ENCODE measurements around the gene MPPED2. TPM values are rescaled to one million over a fixed set of nuclear protein-coding genes. Genes with fewer than 3 reads are reported as not detected.

Gene MPPED2
- total RNA-seq, 1 donor, result 5.1 TPM

DNA sequence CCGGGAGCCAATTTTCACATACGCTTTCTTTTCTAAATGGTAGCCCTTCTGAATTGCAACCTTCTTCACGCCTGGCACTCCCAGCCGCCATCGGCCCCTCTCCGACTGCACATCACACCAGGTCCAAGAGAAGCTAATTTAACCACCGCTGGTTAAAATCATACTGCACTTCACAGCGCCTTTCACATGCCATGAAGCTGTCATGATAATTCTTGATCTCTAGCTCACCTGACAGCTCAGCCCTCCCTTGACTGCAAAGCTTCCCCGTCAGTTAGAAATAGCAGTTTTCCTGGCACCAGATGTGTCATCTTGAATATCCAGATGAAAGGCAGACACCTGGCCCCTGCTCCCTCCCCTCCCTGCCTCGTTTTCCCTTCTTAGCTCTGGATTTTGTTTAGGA, 161.8 kb downstream of the MPPED2 start:
- no peak for DNase-seq (ENCODE audit: low read depth in 2 of 3, low spot score in 2 of 3)

DNA sequence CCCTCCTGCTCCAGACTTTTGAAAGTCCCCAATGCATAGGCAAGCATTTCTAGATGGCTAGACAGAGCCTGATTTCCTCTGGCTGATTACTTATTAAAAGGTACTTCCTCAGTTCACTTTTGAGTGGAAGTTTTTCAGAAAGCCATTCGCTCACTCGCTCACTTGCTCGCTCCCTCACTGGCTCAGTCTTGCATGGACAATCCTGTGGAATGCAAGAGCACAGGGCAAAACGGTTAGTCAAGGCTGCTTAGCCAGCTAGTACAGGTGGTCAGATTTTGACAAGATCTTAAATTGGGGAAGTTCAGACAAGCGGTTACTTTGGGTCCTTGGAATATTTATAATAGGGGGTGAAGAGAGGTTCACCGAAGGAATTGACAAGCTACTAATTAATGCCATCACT, 162.3 kb downstream of the MPPED2 start:
- no peak for DNase-seq (ENCODE audit: low read depth in 2 of 3, low spot score in 2 of 3)

DNA sequence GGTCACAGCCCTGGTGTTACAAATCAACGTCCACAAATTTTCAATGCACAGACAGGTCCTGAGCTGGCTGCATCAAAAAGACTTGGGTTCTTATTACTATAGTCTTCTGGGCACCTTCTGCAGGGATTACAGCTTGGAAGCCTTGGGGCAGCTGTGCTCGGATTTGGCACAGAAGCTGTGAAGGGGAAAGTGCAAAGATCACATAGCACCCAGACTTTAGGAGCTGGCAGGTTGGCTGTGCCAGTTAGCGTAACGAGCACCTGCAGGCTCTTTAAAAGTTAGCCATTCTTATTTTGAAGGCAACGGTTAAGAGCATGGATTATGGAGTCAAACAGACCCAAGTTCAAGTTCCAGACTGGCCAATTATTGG, 162.9 kb downstream of the MPPED2 start:
- no peak for DNase-seq (ENCODE audit: low read depth in 2 of 3, low spot score in 2 of 3)

DNA sequence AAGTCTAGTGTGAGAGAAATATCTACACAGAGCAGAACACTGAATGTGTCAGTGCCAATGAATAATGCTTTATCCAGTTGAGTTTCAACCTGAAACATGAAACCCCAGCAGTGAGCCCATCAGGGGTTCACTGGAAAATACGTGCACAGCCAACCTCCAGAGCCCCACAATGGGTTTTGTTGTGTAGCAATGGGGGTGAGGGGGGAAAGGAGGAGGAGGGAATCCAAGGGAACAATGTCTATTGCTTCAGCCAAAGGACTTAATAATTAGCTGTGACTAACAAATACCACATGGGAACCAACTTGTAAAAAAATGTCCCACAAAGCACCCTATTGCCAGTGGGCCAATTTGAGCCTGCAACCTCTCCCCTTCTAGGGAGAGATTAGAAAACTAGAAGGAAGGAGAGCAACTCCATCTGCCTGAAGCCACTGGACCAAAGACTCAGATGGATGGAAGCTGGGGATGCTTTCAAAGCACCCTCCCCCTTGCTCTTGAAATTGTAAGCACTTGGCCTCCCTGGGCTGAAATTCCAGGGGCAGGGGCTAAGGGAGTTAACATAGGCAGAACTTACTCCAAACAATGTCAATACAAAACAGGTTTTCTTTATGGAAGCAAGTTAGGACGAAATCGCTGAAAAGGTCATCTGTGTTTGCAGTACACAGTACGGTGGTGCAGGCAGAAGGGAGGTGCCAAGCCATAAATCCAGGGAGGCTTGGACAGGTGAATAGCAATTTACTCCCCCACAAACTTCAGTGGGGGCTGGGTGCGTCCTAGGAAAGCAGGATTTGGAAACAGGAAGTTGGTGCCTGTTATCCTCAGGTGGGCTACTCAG, 163.5 kb downstream of the MPPED2 start:
- no peak for DNase-seq (ENCODE audit: low read depth in 2 of 3, low spot score in 2 of 3)

DNA sequence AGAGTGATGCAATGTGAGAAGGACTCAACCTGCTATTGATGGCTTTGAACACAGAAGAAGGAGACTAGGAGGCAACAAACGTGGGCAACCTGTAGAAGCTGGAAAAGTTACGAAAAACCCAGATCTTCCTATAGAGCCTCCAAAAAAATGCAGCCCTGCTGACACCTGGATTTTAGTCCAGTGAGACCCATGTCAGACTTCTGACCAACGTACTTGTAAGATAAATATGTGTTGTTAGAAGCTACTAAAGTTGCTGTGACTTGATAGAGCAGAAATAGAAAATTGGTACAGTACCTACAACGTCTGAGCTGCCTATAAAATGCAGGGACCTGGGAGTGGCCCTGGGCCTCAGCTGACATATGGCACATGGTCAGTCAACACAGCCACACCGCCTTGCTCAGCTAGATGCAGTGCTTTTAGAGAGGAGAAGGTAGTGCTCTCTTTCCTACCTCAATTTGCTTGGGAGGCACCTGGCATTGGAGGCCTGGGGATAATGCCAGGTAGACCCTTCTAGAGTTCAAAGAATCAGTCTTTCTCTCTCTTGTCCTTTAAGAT, 165.8 kb downstream of the MPPED2 start:
- no peak for DNase-seq (ENCODE audit: low read depth in 2 of 3, low spot score in 2 of 3)

DNA sequence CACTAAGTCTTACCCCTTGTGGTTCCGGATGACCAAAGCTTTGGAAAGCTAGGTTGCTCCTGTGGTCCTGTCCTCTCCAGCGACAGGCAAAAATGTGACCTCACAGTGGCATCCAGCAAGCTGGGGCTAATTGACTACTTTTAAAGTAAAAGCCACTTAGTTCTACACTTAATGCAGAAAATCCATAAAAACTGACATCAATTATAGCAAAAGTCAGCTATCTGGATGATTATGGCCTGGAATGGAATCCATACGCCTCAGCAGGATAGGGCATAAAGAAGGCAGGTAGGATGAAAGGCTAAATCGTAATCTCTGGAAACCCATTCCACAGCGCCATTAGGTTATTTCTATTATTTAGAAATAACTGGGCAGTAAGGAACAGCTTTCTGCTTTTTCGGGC, 171.3 kb downstream of the MPPED2 start:
- DNase-seq (ENCODE audit: low read depth in 2 of 3, low spot score in 2 of 3), result no peak

DNA sequence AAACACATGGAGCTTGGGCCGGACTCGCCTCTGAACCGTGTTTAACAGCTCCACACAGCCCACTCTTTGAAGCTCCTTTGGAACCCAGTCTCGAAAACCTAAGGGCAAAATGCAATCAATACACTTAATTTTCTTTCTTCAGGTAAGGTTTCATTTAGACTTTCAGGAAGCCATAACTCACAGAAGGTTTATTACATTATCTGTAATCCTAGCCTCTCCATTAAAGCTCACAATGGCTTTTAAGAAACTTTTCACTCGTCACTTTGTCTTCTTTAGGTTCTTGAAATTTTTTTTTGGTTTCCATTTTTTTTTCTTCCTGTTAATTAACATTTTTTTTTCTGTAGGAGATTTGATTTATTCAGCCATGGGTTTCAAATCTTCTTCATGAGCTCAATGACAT, 171.9 kb downstream of the MPPED2 start:
- DNase-seq (ENCODE audit: low read depth in 2 of 3, low spot score in 2 of 3), result no peak

DNA sequence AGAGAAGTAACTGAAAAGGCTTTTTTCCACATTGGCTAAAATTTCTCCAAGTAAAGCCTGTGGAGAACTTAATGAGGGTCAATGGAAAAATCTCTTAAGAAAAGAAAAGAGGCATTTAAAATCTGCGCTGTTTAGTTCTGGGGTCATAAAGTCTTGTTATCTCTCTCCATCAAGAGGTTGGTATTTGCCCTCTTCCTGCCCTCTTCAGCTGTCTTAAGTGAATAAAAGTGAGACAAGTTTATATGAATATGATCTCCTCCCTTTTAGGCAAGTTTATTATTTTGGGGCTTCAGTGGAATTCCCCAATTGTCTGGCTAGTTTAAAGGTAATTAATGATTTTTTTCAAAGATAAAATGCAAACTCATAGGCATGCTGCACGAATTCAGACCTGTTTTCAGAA, 173.6 kb downstream of the MPPED2 start:
- DNase-seq (ENCODE audit: low read depth in 2 of 3, low spot score in 2 of 3), result no peak

DNA sequence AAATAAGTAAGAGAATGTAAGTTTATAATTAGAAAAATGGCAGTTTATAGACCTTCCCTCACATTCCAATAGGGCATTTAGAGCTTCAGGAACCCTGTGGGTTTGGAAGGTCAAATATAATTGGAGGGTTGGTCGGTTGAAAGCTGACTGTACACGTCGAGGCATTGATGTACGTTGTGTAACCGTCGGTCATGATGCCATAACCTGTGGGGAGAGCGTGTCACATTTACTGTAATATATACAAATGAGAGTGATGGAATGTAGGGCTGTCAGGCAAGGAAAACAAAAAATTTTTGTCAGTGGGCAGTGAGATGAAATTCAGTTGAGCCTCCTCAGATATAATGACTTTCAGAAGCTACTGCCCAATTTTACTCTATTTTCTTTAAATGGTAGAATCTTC, 174.8 kb downstream of the MPPED2 start:
- no peak for DNase-seq (ENCODE audit: low read depth in 2 of 3, low spot score in 2 of 3)

DNA sequence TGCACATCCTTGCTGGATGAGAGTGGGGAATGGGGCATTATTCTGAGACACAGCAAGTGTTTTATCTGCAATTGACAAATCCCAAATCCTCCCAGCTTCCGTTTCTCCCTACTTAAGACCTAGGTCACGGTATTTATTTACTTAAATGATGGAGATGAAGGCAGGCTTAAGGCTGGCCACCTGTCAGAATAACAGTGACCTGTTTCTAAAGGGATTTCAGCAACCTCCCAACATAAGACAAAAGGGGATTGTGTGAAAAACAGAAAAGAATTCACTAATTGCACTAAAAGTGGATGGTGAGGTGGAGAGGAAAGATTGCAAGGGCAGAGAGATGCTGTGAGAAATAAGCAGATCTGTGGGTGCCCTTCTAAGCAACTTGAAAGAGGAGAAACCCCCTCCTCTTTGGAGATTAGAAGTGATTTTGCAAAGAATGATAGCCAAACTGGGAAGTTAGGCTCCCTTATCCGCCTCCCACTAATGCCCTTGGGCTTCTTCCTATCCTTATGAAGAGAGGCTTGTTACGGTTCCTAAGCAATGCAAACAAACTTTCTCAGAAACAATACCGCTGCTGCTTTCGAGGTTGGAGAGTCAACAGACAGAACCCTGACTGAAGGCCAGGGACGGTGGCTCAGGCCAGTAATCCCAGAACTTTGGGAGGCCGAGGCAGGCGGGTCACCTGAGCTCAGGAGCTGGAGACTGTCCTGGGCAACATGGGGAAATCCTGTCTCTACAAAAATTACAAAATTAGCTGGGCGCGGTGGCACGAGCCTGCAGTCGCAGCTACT, 179.0 kb downstream of the MPPED2 start:
- no peak for DNase-seq (ENCODE audit: low read depth in 2 of 3, low spot score in 2 of 3)

DNA sequence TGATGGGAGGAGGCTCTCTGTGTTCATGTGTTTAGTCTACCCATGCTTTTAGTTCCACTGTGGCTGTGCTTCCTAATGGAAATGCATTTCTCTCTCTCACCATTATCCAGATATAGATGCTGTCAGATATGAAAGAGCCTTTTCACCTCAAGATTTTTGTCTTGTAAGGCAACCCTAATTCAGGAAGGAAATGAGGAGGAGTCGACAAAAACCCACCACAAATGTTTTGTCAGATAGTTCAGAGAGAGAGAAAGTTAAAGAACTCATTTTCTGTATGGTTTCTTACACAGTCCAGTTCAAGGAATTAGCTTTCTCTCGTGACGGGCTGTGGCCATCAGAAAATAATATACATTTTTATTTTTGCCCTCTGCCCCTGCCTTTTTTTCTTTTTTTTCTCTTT, 180.8 kb downstream of the MPPED2 start:
- peak in 2 of 3 donors; percentile 4 to 53 for DNase-seq (ENCODE audit: low read depth in 2 of 3, low spot score in 2 of 3)

DNA sequence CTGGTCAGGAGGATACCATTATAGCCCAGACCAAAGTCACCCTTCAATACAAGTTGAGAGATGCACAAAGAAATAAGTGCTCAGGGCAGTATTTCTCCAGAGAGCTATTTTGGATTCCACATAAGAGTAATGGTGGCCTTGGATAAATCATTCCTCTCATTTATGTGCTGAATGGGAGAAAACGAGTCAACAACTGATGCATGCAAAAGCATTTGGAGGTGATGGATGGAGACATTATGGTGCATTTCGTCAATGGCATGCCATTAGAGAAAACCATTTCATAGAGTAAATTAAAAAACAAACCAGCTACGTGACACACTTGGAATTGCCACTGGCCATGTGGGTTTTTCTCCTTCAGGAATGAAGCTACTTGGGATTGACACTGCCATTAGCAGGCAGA, 182.0 kb downstream of the MPPED2 start:
- DNase-seq (ENCODE audit: low read depth in 2 of 3, low spot score in 2 of 3), result no peak

DNA sequence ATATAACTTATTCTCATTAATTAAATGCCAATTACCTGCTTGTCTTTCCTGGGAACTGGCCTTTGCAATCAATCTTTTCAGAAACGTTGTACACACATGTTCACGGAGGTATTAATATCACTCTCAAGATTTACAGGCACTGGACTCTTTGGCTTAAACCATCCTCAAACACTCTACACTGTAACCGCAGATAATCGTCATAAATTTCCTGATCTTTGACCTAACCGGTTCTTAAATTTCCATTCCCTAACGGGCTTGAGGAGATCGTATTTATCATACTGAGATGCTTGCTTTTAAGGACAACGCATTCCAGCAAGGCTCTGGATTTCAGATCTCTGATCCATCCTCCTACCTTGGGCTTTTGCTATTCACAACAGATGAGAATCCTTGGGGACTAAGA, 190.4 kb downstream of the MPPED2 start:
- DNase-seq (ENCODE audit: low read depth in 2 of 3, low spot score in 2 of 3), result no peak

DNA sequence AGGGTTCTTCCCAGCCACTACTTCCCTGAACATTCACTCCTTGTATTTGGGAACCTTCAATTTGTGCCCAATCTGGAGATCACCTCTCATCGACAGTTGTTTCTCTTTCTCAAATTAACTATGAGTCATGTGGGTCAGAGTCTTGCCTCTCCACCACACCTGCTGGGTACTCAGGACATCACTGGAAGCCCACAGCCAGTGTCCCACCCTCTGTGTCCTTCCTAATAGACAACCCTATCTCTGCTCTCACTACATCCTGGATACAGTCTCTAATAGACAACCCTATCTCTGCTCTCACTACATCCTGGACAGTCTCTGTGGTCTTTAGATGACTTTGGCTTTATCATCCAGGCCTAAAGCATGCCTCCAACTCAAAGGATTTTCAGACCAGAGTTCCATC, 193.1 kb downstream of the MPPED2 start:
- DNase-seq (ENCODE audit: low read depth in 2 of 3, low spot score in 2 of 3), result peak in 2 of 3 donors; percentile 3 to 40

DNA sequence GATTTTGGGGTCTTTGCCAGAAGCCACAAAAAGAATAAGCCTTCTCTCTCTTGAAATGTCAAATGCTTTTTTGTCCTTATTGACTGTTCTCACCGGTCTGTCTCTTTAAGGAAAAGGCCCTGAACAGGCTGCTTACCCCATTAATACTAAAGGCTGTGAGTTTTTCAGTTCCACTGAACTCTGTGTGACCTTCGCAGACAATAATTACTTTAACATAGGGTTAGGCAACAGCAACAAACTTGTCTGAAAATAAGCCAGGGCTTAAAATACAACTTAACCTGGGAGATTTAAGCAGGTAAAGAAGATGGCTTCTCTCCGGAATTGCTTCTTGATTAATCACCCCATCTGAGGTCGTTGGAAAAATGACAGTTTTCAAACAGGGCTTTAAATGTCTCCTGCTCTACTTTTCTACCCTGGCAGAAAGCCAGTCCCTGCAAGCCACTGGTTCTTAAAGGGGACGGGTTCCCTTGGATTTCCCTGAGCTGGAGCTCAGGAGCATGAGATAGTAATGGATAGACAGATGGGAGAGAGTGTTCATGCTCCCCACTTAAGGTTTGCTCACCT, 193.8 kb downstream of the MPPED2 start:
- DNase-seq (ENCODE audit: low read depth in 2 of 3, low spot score in 2 of 3), result no peak

DNA sequence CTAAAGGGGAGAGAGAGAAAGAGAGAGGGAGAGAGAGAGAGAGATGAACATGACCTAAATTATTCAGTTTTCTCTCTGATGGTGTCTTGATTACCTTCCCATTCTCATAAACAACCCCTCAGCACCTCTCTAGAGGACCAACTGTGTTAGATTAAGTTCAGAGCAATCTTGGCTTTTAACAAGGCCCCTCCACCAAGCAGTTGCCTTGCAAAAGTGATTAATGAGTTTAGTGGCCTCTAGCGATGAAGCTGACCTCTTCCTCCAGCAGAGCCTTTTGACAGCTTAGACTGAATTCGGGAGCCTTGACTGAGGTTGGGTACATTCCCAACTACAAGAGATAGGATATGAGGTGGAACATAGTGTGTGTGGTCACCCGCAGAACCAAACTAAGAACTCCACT, 197.2 kb downstream of the MPPED2 start:
- no peak for DNase-seq (ENCODE audit: low read depth in 2 of 3, low spot score in 2 of 3)

DNA sequence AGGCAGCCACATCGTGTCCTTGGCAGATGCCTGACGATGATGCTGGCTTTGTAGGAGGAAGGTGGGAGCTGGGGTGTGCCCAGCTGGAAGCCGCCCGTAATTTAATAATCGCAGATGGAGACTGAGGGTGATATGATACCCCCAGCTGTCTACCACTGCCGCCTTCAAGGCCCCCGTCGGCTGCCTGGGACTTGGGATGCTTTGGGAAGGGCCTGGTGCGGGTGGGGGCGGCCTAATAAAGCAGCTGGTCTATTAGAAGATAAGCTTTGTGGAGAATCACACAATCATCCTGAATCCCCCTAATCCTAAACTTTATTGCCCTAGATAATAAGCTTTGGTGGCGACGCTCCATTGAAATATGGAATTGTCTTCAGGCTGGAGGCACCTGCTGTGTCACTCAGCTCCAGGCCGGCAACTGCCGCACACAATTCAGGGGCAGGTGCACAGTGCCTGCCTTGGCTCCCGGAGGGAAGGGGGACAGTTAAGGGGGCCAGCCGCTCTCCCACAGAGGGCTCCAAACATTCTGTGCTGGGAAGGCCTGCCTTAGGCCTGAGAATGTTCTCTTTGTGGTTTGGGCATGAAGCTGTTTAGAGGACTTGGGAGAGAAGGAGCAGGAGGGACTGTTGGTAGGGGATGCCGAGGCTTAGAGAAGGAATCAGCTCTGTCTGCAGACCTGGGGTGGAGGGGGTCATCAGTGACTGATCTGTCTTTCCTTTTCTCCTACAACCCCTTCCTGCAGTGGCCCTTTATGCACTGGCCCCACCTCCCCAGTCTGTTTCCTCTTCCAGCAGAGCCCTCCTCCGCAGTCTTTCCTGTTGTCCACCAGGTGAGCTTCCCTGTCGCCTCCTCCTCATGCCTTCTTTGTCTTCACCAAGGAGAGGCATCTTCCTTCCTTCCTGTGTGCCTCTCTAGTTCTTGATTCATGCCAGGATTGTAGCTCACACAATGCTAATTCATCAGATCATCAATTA, 198.0 kb downstream of the MPPED2 start:
- DNase-seq (ENCODE audit: low read depth in 2 of 3, low spot score in 2 of 3), result no peak

DNA sequence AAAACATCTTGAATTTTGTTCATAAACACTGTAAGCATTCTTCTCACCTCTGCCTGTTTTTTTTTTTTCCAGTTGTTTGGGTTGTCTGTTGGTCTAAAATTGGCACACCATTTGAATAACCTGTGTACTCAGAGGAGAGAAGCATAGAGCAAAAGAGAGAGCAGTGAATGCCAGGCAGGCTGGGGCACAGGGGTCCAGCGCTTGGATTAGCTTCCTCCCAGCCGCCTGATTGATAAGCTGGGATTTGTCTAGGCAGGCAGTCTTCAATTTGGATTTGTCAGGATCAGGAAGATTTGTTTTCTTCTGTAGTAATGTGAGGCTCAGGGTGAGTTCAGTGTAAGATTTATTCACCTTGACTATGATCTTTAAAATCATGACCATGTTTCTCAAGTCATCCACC, 204.3 kb downstream of the MPPED2 start:
- DNase-seq (ENCODE audit: low read depth in 2 of 3, low spot score in 2 of 3), result no peak

DNA sequence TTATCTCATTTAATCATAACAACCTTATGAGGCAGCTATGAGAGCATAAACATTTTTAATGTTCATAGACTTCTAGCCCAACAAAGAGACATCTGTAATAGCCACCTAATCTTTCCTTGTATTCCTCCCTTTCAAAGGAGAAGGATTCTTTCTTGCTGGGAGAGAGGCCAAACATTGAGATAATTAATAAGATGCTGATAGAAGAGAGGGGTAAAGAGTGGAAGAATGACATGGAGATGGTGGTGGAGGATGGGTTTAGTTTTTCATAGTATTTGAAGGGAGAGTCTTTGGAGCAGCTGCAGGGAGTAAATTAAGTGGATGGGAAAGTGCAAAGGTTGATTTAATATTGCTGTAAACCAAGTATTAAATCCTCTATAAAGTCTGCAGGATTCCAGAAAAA, 205.3 kb downstream of the MPPED2 start:
- DNase-seq (ENCODE audit: low read depth in 2 of 3, low spot score in 2 of 3), result no peak

DNA sequence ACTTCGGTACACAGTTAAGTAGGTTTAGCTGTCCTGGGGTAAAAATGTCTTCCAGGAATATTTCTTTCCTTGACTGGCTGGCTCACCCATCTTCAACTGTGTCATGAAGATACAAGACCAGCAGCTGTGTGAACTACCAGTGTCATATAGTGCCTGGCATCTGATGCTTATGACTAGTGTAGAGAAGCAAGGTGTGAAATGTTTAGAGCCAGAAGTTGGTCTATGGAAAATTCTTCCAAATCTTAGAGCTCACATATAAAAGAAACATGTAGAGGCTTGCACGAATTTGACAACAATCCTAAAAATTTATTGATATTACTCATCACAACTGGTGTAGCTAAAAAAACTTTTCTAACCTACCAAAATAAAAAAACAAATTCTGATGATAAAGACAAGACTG, 208.8 kb downstream of the MPPED2 start:
- no peak for DNase-seq (ENCODE audit: low read depth in 2 of 3, low spot score in 2 of 3)
